Globus pallidus (tissue), 1 donor: ENCODE measurements around the gene STXBP6.
"Not testable (repeated sequence)": the region's sequence is repeated elsewhere in the genome, so short reads cannot be mapped to it uniquely, and the experiment has no call there.

Experiments used
- DNase-seq: peaks from one replicate; pipeline ENCODE4 v3.0.0-alpha.2; 2015; ENCODE audit warnings: low spot score

The STXBP6 gene

DNA sequence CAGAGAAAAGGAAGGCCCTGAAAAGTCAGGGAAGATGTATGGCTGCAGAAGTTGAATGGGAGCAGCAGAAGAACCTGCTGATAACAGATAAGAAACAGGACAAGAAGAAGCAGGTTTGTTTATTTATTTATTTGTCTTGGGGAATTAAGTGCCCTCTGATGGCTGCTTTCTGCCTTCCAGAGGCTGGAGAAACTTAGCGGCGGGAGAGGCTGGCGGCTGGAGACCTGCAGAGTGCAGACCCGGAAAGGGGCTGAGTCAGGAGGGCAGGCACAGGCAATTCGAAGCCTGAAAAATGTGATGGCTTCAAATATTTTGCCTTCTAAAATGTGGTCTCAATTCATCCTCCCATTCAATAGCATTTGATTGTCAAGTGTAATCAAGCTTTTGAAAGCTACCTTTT lies 247.7 kb downstream of the STXBP6 start:
- no peak for DNase-seq

DNA sequence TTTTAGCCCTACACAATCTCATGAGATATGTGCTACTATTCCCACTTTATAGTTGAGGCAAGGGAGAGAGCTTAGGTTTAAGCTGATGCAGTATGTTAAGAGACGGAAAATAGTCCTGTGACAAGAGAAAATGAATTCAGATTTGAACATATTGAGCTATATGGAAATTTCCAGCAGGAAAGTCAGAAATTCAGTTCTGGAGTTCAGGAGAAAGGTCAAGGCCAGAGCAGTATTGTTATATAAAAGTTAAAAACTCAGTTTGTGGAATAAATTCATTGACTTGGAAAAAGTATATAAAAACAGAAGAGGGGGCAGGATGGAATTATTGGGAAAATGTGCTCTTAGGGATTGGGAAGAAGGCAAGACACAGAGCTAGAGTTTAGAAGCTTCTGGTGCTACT lies 248.9 kb downstream of the STXBP6 start:
- DNase-seq = no peak

DNA sequence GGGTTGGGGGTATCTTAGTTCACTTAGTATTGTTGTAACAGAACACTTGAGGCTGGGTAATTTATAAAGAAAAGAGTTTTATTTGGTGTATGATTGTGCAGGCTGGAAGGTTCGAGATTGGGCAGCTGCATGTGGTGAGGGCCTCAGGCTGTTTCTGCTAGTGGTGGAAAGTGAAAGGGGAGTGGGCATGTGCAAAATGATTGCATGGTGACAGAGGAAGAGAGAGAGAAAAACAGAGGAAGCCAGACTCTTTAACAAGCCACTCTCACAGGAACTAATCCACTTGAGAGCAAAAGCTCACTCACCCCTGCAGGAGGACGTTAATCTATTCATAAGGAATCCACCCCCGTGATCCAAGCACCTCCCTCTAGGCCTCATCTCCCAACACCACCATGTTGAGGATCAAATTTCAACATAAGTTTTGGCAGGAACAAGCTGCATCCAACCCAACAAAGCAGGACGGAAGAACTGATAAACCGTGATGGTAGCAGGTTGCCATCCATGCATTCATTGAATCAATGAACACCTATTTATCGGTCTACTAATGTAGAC lies 251.0 kb downstream of the STXBP6 start:
- DNase-seq = no peak

DNA sequence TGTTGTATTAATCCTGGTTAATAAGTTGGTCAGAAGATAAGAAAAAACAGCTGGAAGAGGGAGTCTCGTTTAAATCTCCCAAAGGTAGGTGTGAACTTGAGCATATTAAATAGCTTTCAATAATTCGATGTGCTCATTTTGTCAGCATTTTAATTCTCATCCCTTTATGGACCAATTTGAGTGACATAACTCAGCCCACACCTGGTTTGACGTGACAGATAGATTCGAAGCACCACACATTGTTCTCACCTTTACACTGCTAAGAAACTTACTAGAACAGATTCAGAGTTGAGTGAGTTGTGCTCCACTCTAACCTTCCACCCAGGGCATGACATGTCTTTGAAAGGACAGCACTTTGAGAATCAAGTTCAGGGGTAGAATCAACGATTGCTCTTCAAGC lies 254.5 kb downstream of the STXBP6 start:
- DNase-seq = no peak

DNA sequence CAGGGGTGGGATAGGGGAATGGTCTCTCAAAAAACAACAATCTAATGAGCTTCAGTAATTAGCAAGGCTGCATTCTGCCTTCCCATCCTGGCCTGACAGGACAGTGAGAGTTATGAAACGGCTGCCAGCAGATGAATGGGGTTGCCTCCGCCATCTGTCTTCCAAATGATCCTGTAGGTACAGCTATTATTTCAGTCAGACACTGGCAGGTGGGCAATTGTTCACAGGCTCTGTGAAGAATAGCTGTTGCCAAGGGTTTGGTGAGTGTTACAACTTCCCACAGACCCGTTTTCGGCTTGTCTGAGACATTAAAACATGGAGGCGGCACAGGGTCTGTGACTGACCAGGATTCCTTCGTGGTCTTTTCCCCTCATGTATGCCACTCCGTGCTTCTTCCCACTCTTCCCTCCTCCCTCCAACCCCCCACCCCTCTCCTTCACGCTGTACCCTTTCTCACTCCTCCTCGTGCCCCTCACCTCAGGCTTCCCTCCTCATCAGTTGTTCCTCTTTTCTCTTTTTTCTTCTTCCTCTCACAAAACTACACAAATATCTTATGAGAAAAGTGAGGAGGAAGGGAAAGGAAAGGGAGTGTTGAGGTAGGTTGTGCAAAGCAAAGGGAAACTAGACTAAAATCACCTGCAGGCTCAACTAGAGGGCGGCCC lies 255.2 kb downstream of the STXBP6 start:
- no peak for DNase-seq

DNA sequence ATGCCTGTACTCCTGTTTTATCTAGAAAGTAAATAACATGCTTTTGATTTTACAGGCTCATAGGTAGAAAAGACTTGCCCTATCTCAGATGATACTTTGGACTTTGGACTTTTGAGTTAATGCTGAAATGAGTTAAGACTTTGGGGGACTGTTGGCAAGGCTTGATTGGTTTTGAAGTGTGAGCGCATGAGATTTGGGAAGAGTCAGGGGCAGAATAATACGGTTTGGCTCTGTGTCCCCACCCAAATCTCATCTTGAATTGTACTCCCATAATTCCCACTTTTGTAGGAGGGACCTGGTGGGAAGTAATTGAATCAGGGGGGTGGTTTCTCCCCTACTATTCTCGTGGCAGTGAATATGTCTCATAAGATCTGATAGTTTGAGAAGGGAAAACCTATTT lies 259.8 kb downstream of the STXBP6 start:
- no peak for DNase-seq

DNA sequence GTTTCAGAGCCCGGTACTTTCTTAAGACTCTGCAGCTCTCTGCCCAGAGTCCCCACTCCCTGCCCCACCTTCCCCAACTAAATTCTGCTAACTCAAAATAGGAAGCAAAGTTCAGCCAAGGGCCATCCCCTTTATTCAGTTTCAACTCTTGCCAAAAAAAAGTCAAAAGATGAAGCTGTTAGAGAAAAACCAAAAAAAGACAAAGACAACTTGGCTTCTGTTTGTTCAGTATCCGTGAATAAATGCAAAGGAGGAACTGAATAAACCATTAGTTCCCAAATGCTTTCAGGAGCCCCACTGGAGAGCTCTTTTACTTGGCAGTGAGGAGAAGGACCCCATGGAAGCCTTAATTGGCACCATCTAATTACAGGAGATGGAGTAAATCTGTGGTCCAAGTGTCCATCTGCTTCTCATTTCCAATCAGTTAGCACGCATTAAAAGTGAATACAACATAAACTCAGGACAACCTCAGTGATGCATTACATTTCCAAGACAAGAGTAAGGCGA lies 260.5 kb downstream of the STXBP6 start:
- DNase-seq = peak; percentile 56

DNA sequence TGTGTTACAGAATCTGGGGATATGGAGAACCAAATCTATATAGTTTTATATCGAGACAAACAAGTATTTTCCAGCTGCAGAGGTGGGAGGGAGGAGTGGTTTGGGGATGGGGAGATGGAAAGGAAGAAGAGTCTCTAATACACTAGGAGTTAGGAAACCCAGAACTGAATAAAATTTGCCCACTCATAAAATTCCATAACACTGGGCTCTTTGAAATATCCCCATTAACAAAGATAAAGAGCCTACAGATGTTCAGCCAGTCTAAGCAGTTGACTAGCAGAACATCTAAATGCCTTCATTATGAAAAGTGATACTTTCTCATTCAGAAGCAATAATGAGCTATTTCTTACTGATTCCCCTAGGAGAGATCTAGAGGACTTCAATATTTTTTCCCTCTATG lies 264.2 kb downstream of the STXBP6 start:
- DNase-seq = no peak

DNA sequence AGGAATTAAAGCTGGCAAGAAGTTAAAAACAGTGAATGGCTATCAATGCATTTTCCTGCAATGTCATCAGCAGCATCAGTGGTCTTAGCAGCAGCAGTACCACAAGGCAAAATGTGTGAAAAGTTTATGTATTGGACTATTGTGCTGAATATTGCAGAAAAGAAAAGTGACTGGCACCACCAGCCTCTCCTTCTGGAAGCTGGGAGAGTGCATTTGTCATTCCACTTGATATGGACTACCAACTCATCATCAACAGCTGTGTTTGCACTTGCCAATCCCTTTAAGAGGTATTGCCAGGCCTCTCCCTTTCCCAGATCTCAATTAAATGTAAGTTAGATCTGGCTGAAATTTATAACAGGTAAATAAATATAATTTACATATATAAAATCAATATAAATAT lies 265.0 kb downstream of the STXBP6 start:
- DNase-seq = peak; percentile 68

DNA sequence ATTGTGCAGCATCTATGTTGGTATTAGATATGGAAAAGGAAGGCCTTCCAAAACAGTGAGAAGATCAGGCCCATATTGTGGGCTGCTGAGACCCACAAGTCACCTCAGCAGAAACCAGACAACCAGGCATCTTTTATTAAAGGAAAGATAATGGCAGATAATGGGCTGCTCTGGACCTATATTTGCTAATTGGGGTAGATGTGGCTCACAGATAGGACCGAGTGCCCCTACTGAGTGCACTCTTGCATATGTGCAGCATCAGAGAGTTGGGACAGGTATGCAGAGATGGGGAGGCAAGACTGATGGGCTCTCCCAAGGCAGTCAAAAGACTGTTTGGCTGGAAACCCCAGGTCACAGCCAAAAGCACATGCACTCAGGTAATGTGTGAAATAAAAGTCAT lies 266.2 kb downstream of the STXBP6 start:
- no peak for DNase-seq

DNA sequence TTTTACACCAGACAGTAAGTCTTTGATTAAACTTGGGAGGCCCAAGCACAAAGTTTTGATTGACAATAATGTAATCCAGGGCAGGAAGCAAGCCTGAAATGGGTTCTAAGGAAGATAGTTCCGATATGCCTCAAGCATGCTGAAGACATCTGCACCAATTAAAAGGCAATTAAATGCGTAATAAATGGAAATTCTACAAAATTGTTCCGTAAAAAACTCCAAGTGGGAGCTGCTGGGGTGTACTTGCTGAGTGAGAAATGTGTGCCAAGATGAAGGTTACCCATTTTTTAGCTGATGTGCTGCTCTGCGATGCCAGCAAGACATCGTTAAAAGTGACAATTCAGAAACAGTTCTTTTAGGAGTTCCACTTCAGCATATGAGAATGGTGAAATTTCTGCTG lies 269.7 kb downstream of the STXBP6 start:
- no peak for DNase-seq

DNA sequence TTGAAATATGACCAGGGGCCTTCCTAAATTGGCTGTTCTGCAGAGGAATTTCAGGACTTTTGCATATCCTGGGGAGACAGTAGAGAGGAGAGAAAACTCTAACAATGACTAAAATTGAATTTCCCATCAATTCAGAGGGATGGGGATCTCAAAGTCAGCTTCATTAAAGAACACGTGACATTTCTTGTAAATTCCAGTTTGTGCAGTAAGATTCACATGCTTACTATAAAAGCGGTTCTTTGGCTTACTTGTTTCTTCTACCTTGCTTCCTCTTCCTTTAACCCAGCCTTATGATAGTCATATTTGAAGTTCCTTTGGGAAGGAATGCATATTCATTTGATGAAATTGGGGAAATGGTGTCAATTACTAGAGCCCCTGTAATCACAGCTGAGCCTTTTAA lies 272.3 kb downstream of the STXBP6 start:
- DNase-seq = no peak

DNA sequence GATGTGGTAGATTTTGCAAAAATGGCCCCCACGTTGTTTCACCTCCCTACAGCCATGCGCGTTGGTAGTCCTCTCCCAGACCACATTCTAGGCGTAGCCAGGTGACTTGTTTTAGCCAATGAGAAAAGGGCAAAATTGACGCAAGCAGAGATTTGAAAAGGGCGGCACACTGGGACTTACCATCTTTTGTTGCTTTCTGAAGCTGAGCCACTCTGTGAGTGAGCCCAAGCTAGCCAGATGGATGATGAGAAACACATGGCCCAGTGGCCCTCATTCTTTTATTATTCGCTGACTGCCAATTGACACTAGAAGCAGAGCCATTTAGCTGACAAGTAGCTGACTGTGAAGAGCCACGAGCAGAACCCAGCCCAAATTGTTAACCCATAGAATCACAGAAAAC lies 274.0 kb downstream of the STXBP6 start:
- no peak for DNase-seq

DNA sequence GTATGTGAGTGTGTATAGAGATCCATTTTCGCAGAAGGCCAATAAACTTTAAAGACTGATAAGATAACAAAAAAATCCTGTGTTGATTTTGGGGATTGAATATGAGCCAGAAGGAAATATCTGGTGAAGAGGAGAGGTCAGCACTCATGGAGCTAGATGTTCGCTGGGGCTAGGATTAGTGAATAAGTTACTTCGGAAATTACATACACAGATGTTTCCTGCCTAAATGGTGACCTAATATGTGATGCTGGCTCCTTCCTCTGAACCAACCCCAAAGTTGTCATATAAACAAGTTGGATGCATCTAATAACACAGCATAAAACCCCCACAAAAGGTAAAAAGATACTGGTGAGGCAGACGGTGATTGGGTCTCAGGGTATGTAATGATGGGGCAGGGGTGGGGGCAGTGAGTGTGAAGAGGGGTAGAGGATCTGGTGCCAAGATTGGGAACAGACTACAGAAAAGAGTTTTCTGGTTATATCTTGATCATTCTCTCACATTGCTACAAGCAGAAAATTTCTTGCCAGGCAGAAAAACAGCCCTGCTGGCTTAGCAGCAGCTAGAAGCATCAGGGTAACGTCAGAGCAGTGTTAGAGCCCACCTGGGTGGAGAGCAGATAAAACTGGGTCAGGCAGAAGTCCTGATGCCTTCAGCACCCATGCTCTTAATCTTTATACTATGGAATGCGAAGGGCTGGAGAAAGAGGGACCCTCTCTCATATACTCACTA lies 275.6 kb downstream of the STXBP6 start:
- DNase-seq = no peak

DNA sequence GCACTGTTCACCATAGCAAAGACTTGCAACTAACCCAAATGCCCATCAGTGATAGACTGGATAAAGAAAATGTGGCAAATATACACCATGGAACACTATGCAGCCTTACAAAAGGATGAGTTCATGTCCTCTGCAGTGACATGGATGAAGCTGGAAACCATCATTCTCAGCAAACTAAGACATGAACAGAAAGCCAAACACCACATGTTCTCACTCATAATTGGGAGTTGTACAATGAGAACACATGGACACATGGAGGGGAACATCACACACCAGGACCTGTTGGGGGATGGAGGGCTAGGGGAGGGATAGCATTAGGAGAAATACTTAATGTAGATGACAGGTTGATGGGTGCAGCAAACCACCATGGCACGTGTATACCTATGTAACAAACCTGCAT lies 276.4 kb downstream of the STXBP6 start:
- not testable (repeated sequence) for DNase-seq

DNA sequence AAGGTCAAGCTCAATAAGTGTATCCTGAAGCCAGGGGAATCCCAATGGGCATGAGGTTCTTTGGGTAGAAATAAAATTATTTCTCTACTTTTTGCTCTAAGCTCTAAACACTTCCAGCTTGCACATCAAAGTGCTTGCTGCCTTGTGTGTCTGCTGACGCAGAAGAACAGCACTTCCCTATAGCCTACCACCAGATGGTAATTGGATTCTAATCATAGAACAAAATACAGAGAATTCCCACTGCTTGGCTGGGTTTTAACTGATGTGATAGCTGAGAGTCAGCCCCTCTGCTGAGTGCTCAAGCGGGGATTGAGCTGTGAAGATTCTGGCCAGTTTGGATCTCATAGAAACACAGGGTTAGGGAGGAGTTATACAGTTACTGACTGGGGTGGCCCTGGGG lies 283.5 kb downstream of the STXBP6 start:
- DNase-seq = no peak

DNA sequence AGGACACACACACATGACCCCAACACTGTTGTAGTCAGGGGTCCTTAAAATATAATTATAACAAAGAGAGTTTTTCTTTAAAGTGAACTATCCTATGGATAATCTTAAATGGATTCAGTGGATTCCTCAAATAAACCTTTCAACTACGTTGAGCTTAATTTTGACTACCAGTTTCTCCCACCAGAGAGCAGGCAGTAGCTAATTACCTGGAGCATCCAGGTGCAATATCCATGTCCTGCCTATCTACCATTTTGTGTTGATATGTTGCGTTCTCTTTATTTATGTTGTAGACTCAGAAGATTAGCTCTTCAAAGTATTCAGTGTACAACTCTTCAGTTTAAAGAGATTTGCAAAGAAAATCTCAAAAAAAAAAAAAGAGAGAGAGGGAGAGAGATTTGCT lies 288.8 kb downstream of the STXBP6 start:
- DNase-seq = no peak
